CD4-positive, alpha-beta memory T cell (primary cell): Measurements from ENCODE around the gene PPA2. TPM values are rescaled to one million over a fixed set of nuclear protein-coding genes. Genes with fewer than 3 reads are reported as not detected.

ENCODE experiments used
- CTCF ChIA-PET: fragments of 350-600 bp; sonication (Branson Sonifier 250); formaldehyde crosslinking; loops from one replicate; lab custom pipeline; 2021; ENCODE audit warnings: inconsistent platforms; ENCODE audit not compliant: partially characterized antibody; lab: Charles Lee
- POLR2A ChIA-PET: fragments of 350-600 bp; sonication (Branson Sonifier 250); formaldehyde crosslinking; loops from one replicate; lab custom pipeline; 2021; ENCODE audit not compliant: partially characterized antibody; lab: Charles Lee
- DNase-seq, 5 donors: peaks; one replicate each; pipeline versions ENCODE4 v3.0.0 to v3.0.0-alpha.2; 2020 to 2022; ENCODE audit warnings: mixed read lengths in 1 of 5
- H3K27ac ChIP-seq: one replicate; pipeline ENCODE4 v1.7.0; 2013; ENCODE audit warnings: low read depth, low read length
- H3K27me3 ChIP-seq: 2 replicates; pipeline ENCODE4 v1.7.0; 2013; ENCODE audit warnings: mild to moderate bottlenecking, low read length, moderate library complexity; ENCODE audit not compliant: insufficient read depth
- H3K36me3 ChIP-seq: 2 replicates; pipeline ENCODE4 v1.7.0; 2013; ENCODE audit warnings: mild to moderate bottlenecking, low read length, moderate library complexity; ENCODE audit not compliant: insufficient read depth
- H3K4me1 ChIP-seq: 2 replicates; pipeline ENCODE4 v1.7.0; 2013; ENCODE audit warnings: mild to moderate bottlenecking, low read length, moderate library complexity; ENCODE audit not compliant: insufficient read depth
- H3K4me3 ChIP-seq, 2 donors: one replicate each; pipeline ENCODE4 v1.7.0; 2013; ENCODE audit warnings: low read length in 2 of 2, mild to moderate bottlenecking in 1 of 2
- H3K9me3 ChIP-seq, 2 donors: one replicate each; pipeline ENCODE4 v1.7.0; 2013; ENCODE audit warnings: low read length in 2 of 2, control low read depth in 1 of 2; ENCODE audit not compliant: control insufficient read depth in 1 of 2
- H3K27ac Mint-ChIP-seq, 7 donors: one replicate each; pipeline ENCODE4 v1.8.0; 2020 to 2021; ENCODE audit warnings: mixed read lengths in 7 of 7, mild to moderate bottlenecking in 6 of 7, inconsistent platforms in 3 of 7, moderate library complexity in 3 of 7
- H3K27me3 Mint-ChIP-seq, 2 donors: one replicate each; pipeline ENCODE4 v1.8.0; 2020 to 2021; ENCODE audit warnings: mixed read lengths in 2 of 2
- H3K36me3 Mint-ChIP-seq, 2 donors: one replicate each; pipeline ENCODE4 v1.8.0; 2020 to 2021; ENCODE audit warnings: mixed read lengths in 2 of 2, inconsistent platforms in 1 of 2, mild to moderate bottlenecking in 1 of 2
- H3K4me1 Mint-ChIP-seq, 4 donors: one replicate each; pipeline ENCODE4 v1.8.0; 2020 to 2021; ENCODE audit warnings: mixed read lengths in 4 of 4, mild to moderate bottlenecking in 1 of 4
- H3K4me3 Mint-ChIP-seq, 8 donors: one replicate each; pipeline ENCODE4 v1.8.0; 2020 to 2021; ENCODE audit warnings: mixed read lengths in 8 of 8, mild to moderate bottlenecking in 7 of 8, moderate library complexity in 6 of 8, inconsistent platforms in 3 of 8
- H3K9me3 Mint-ChIP-seq, 8 donors: one replicate each; pipeline ENCODE4 v1.8.0; 2020 to 2021; ENCODE audit warnings: mixed read lengths in 8 of 8, mild to moderate bottlenecking in 5 of 8, inconsistent platforms in 3 of 8, moderate library complexity in 1 of 8
- intact Hi-C: fragments of 100-400 bp; cut with micrococcal nuclease; formaldehyde crosslinking; loops from one replicate; pipeline ENCODE4 v1.15.1; 2023
- polyA plus RNA-seq, 2 donors: library from polyadenylated mRNA; unstranded; fragments of 300-500 nt; fragmentation: Illumina TruSeq; gene quantifications; one replicate each; pipeline ENCODE4 v1.2.3, GENCODE V29; 2021
- total RNA-seq, 2 experiments: library from RNA; stranded (reverse); gene quantifications; one replicate each; pipeline ENCODE4 v1.2.3, GENCODE V29; 2021

The PPA2 gene
- total and polyA plus RNA-seq, 4 experiments from 2014 or later: 56.3 to 160 (median 94.4) TPM

DNA sequence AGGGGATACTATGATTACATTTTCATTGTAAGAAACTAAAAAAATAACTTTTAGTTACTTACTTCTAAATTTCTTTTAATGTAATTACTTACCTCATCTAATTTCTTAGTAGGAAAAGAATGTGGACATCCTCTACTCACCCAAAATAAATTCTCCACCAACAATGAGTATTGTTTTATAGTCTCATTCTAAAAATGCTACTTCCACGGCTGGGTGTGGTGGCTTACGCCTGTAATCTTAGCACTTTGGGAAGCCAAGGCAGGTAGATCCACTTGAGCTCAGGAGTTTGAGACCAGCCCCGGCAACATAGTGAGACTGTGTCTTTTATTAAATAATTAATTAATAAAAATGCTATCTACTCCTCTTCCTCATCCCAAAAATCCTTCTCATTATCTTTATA lies 99.8 kb downstream of the PPA2 start:
- Histone ChIP-seq H3K4me1 (no peaks in the 10 kb centered on the region), H3K4me3 (no peak overlapping the region), H3K9me3 (no peaks in the 10 kb centered on the region), H3K27me3 (no peaks in the 10 kb centered on the region), H3K36me3 (no peaks in the 10 kb centered on the region), H3K27ac (no peak overlapping the region)
- no peaks in the 10 kb centered on the region for H3K27me3 Mint-ChIP-seq
- DNase-seq: no peak
- POLR2A ChIA-PET: no interaction called here
- peaks cover 0 to 1% (median 0%) of the 10 kb centered on the region in 4 donors for H3K4me1 Mint-ChIP-seq
- peaks cover 47 to 50% of the 10 kb centered on the region in 2 donors for H3K36me3 Mint-ChIP-seq
- no peak overlapping the region for H3K4me3 Mint-ChIP-seq
- intact Hi-C loops: loop anchor here (10.0 kb wide), 1 partner anchor 229 kb away; the partner anchor contains the start of gene TET2
- CTCF ChIA-PET: no interaction called here
- no peaks in the 10 kb centered on the region for H3K9me3 Mint-ChIP-seq
- no peak overlapping the region for H3K27ac Mint-ChIP-seq

DNA sequence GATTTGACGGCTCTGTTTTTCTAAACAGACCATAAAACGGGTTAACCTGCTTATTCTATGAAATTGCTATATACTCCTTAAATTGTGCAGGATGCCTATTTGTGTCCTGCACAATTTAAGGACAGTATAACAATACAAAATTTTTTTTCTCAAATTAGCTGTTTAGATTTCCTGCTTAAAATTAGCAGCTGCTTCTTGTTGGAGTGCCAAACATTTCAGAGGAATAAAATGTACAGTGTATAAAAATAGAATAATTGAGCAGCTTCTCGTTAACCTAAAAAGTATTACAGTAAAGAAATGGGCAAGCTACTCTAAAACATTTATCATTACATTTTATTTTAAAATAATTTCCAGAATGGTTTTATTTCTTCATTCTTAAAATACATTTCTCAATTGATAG lies 100.5 kb downstream of the PPA2 start:
- no peak overlapping the region for H3K4me3 ChIP-seq
- H3K27ac ChIP-seq: no peak overlapping the region
- H3K9me3 Mint-ChIP-seq: peaks cover 0 to 4% (median 0%) of the 10 kb centered on the region in 8 donors
- no peaks in the 10 kb centered on the region for H3K27me3 Mint-ChIP-seq
- no peak for DNase-seq
- no peak overlapping the region for H3K4me3 Mint-ChIP-seq
- POLR2A ChIA-PET: no interaction called here
- no peaks in the 10 kb centered on the region for H3K4me1 ChIP-seq
- no peaks in the 10 kb centered on the region for H3K36me3 ChIP-seq
- peaks cover 50 to 56% of the 10 kb centered on the region in 2 donors for H3K36me3 Mint-ChIP-seq
- no peaks in the 10 kb centered on the region for H3K27me3 ChIP-seq
- CTCF ChIA-PET: no interaction called here
- H3K27ac Mint-ChIP-seq: no peak overlapping the region
- no peaks in the 10 kb centered on the region for H3K9me3 ChIP-seq
- peaks cover 0 to 1% (median 0%) of the 10 kb centered on the region in 4 donors for H3K4me1 Mint-ChIP-seq
- intact Hi-C loops: loop anchor here (10.0 kb wide), 1 partner anchor 229 kb away; the partner anchor contains the start of gene TET2

DNA sequence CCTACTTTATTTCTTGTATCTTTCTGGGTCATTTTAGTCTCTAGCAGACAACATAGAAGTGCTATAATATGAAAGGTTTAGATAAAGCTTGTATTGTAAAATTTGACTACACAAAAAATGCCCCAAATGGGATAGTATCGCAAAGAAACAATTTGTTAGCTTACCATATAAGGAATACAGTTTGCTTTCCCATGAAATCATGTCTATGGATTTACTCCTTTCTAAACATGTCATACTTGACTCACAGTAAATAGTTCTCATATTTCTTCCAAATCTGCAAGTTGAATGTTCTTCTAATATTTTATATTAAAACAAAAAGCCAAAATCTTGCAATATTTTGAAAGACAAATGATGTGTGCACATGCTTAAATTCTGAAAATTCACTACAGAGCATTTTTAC lies 103.9 kb downstream of the PPA2 start:
- ChIA-PET CTCF (interaction anchor here (1.3 kb wide), 1 partner anchor 102 kb away, joined by 6 read pairs; no protein-coding TSS in a partner anchor), POLR2A (no interaction called here)
- DNase-seq: no peak
- peaks cover 0 to under 1% (median 0%) of the 10 kb centered on the region in 4 donors for H3K4me1 Mint-ChIP-seq
- H3K9me3 Mint-ChIP-seq: peaks cover 0 to 32% (median 8%) of the 10 kb centered on the region in 8 donors
- no peak overlapping the region for H3K27ac Mint-ChIP-seq
- no peak overlapping the region for H3K4me3 Mint-ChIP-seq
- Histone ChIP-seq H3K9me3 (no peaks in the 10 kb centered on the region), H3K36me3 (peaks cover 6% of the 10 kb centered on the region), H3K4me1 (no peaks in the 10 kb centered on the region), H3K27ac (no peak overlapping the region), H3K27me3 (no peaks in the 10 kb centered on the region), H3K4me3 (no peak overlapping the region)
- peaks cover 52 to 71% of the 10 kb centered on the region in 2 donors for H3K36me3 Mint-ChIP-seq
- H3K27me3 Mint-ChIP-seq: no peaks in the 10 kb centered on the region
- intact Hi-C loops: loop anchor here (10.0 kb wide), 1 partner anchor 225 kb away; the partner anchor contains the start of gene TET2

DNA sequence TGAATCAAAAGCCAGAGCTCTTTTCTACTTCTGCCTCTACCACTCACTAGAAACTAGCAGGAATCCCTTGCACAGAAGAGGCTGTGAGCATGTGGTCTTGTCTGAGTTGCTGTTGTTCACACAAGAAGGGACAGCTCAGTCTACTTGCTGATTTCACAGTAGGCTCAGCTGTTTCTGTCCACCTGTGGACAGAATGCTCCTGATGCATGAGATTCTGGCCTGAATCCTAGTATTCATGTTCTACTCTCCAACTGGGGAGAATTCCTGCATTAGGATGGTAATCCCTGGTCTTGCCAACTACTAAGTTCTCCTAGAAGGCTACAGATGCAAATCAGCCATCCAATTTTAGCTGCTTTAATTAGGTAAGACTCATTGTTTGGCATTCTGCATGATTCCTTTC lies 112.8 kb downstream of the PPA2 start:
- Mint-ChIP-seq H3K9me3 (peaks cover 0 to 16% (median 5%) of the 10 kb centered on the region in 8 donors), H3K27ac (no peak overlapping the region), H3K27me3 (no peaks in the 10 kb centered on the region), H3K4me3 (no peak overlapping the region), H3K36me3 (peaks cover 36 to 55% of the 10 kb centered on the region in 2 donors), H3K4me1 (peaks cover 0 to 4% (median under 1%) of the 10 kb centered on the region in 4 donors)
- no peaks in the 10 kb centered on the region for H3K9me3 ChIP-seq
- POLR2A ChIA-PET: no interaction called here
- no peak overlapping the region for H3K4me3 ChIP-seq
- CTCF ChIA-PET: interaction anchor here (1.5 kb wide), 1 partner anchor 113 kb away, joined by 3 read pairs; the partner anchor contains the start of gene PPA2
- no peak overlapping the region for H3K27ac ChIP-seq
- H3K27me3 ChIP-seq: no peaks in the 10 kb centered on the region
- no peaks in the 10 kb centered on the region for H3K4me1 ChIP-seq
- DNase-seq: no peak
- intact Hi-C loops: no loop called here
- no peaks in the 10 kb centered on the region for H3K36me3 ChIP-seq

DNA sequence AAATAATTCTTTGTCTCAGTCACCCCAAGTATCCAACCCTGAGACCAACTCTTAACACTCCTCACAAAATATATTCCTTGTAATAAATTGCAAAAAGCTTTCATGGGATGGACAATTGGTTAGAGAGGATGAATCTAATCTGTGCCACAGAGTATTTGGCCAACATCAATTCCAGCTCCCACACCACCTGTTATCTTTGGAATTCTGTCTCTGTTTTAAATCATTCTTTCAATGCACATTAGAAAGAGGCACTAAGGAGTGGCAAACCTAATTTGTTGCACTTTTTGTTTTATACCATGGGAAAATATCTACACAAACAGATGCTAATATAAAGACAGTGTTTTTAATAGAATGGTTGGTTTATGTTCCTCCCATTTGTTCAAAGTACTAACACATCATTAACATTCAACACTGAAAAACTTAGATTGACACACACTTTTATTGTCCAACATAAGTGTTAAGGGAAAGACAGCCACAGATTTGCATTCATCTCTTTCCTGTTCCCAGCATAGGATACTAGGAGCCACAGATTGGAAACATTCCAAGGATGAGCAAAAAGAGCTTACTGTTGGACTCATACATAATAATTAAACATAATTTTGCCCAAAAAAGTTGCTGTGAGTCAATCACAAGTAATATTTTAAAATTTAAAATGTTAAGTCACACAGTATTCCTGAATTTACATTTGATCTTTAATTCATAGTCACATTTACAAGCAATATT lies 116.4 kb downstream of the PPA2 start:
- intact Hi-C loops: no loop called here
- Mint-ChIP-seq H3K4me1 (peaks cover 0 to 4% (median under 1%) of the 10 kb centered on the region in 4 donors), H3K36me3 (peaks cover 22 to 34% of the 10 kb centered on the region in 2 donors), H3K27ac (no peak overlapping the region), H3K27me3 (no peaks in the 10 kb centered on the region), H3K4me3 (no peak overlapping the region), H3K9me3 (peaks cover 0 to 4% (median 0%) of the 10 kb centered on the region in 8 donors)
- ChIA-PET CTCF (no interaction called here), POLR2A (no interaction called here)
- H3K27ac ChIP-seq: no peak overlapping the region
- H3K4me1 ChIP-seq: no peaks in the 10 kb centered on the region
- H3K9me3 ChIP-seq: no peaks in the 10 kb centered on the region
- H3K4me3 ChIP-seq: no peak overlapping the region
- H3K36me3 ChIP-seq: no peaks in the 10 kb centered on the region
- DNase-seq: no peak
- H3K27me3 ChIP-seq: no peaks in the 10 kb centered on the region

DNA sequence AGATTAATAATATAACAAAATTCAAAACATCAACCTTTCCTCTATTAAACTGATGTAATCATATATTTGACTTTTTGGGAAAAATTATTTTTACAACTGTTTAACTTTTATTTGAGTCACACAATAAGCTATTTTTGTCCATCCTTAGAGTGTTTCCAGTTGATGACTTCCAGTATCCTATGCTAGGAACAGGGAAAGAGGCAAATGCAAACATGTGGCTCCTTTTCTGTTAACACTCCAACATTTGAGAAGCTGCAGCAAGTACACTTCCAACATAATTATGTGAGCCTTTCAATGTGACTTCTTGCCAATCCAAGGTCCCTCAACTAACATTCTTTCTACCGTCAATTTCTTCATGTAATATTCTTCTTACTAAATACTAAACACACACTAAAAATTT lies 117.7 kb downstream of the PPA2 start:
- Mint-ChIP-seq H3K27ac (no peak overlapping the region), H3K9me3 (peaks cover 0 to 4% (median 0%) of the 10 kb centered on the region in 8 donors), H3K4me1 (no peaks in the 10 kb centered on the region), H3K36me3 (peaks cover 22 to 34% of the 10 kb centered on the region in 2 donors), H3K4me3 (no peak overlapping the region), H3K27me3 (no peaks in the 10 kb centered on the region)
- Histone ChIP-seq H3K36me3 (no peaks in the 10 kb centered on the region), H3K27me3 (no peaks in the 10 kb centered on the region), H3K4me1 (no peaks in the 10 kb centered on the region), H3K27ac (no peak overlapping the region), H3K4me3 (no peak overlapping the region), H3K9me3 (no peaks in the 10 kb centered on the region)
- DNase-seq: no peak
- intact Hi-C loops: no loop called here
- CTCF ChIA-PET: no interaction called here
- POLR2A ChIA-PET: no interaction called here

DNA sequence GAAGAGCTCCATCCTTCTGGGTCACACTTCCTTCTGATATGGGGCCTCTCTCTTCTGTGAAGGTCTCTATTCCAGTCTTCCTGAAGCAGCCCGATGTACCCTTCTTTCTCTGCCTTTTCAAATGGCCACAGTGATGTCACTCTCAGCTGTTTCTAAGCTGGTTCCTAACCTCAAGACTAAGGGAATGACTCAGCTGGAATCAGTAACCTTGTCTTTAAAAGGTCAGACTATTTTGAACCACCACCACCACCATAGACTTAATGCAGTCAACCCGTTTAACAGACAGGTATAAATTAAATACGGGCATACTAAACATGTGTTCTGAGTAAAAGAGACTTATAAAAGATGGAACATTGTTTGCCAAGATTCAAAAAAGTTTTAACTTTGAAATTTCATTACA lies 121.0 kb downstream of the PPA2 start:
- H3K9me3 ChIP-seq: no peaks in the 10 kb centered on the region
- H3K36me3 Mint-ChIP-seq: peaks cover 9 to 14% of the 10 kb centered on the region in 2 donors
- H3K4me1 ChIP-seq: no peaks in the 10 kb centered on the region
- POLR2A ChIA-PET: no interaction called here
- no peak overlapping the region for H3K4me3 Mint-ChIP-seq
- CTCF ChIA-PET: no interaction called here
- H3K9me3 Mint-ChIP-seq: no peaks in the 10 kb centered on the region
- intact Hi-C loops: no loop called here
- H3K4me1 Mint-ChIP-seq: no peaks in the 10 kb centered on the region
- H3K27me3 Mint-ChIP-seq: no peaks in the 10 kb centered on the region
- no peaks in the 10 kb centered on the region for H3K36me3 ChIP-seq
- peak overlapping the region in 1 of 7 donors; percentile 8 for H3K27ac Mint-ChIP-seq
- H3K4me3 ChIP-seq: no peak overlapping the region
- DNase-seq: no peak
- no peaks in the 10 kb centered on the region for H3K27me3 ChIP-seq
- no peak overlapping the region for H3K27ac ChIP-seq
